Spleen (tissue), 11 donors: ENCODE data around the gene PVR. TPM values are rescaled to one million over a fixed set of nuclear protein-coding genes. Genes with fewer than 3 reads are reported as not detected.
"Not testable (repeated sequence)": the region's sequence is repeated elsewhere in the genome, so short reads cannot be mapped to it uniquely, and the experiment has no call there.

ENCODE experiments used
- DNase-seq: peaks from one replicate; pipeline ENCODE4 v3.0.0-alpha.2; 2020
- H3K27ac ChIP-seq, 8 donors: fragments of 200-600 bp; sonication (generic) in 7 of 8; 1 replicate in 4 of 8; 2 replicates in 4 of 8; pipeline versions ENCODE4 v1.5.0 to v1.8.0; 2016 to 2021; ENCODE audit warnings: inconsistent platforms in 4 of 8, mild to moderate bottlenecking in 4 of 8, moderate library complexity in 1 of 8
- H3K27me3 ChIP-seq, 7 donors: fragments of 200-600 bp; sonication (generic) in 6 of 7; replicated peaks in 1 of 7; 1 replicate in 4 of 7; 2 replicates in 3 of 7; pipeline versions ENCODE4 v1.5.0 to v1.8.0; 2016 to 2021; ENCODE audit warnings: inconsistent platforms in 3 of 7, mild to moderate bottlenecking in 1 of 7
- H3K36me3 ChIP-seq, 6 donors: fragments of 200-600 bp; sonication (generic) in 5 of 6; 1 replicate in 4 of 6; 2 replicates in 2 of 6; pipeline versions ENCODE4 v1.5.0 to v1.8.0; 2016 to 2021; ENCODE audit warnings: inconsistent platforms in 2 of 6
- H3K4me1 ChIP-seq, 6 donors: fragments of 200-600 bp; sonication (generic) in 5 of 6; 1 replicate in 3 of 6; 2 replicates in 3 of 6; pipeline versions ENCODE4 v1.5.0 to v1.8.0; 2016 to 2021; ENCODE audit warnings: inconsistent platforms in 3 of 6
- H3K4me3 ChIP-seq, 8 donors: fragments of 200-600 bp; sonication (generic) in 7 of 8; 1 replicate in 4 of 8; 2 replicates in 4 of 8; pipeline versions ENCODE4 v1.5.0 to v1.8.0; 2016 to 2021; ENCODE audit warnings: inconsistent platforms in 4 of 8, mild to moderate bottlenecking in 4 of 8, moderate library complexity in 2 of 8
- H3K9me3 ChIP-seq, 8 donors: fragments of 200-600 bp; sonication (generic) in 7 of 8; 1 replicate in 4 of 8; 2 replicates in 4 of 8; pipeline versions ENCODE4 v1.5.0 to v1.8.0; 2016 to 2021; ENCODE audit warnings: inconsistent platforms in 4 of 8
- POLR2A ChIP-seq, 3 donors: fragments of 450-650 bp; IDR thresholded peaks; one replicate each; pipeline ENCODE4 v1.5.1; 2017; ENCODE audit warnings: antibody characterized with exemption in 3 of 3, mild to moderate bottlenecking in 1 of 3
- POLR2AphosphoS5 ChIP-seq, 3 donors: sonication (generic); formaldehyde crosslinking; IDR thresholded peaks; one replicate each; pipeline ENCODE4 v1.5.1; 2017; ENCODE audit warnings: antibody characterized with exemption in 3 of 3
- WGBS, 5 donors: extraction: QIAGEN DNeasy Blood & Tissue Kit in 3 of 5; methylation state at CpG; one replicate each; pipeline versions ENCODE4 v1.1.5 to v1.1.7; 2013 to 2018; 5-methylcytosine and 5-hydroxymethylcytosine counted together
- intact Hi-C: fragments of 100-400 bp; cut with DNase I; formaldehyde crosslinking; loops from one replicate; pipeline ENCODE4 v1.15.0; 2023; ENCODE audit warnings: low total_unique reads
- polyA plus RNA-seq, 3 donors: library from polyadenylated mRNA; stranded (reverse); fragments of 200-250 nt; gene quantifications; one replicate each; pipeline ENCODE4 v1.2.1, GENCODE V29; 2013
- total RNA-seq, 7 donors: library from RNA; depleted of rRNA in 3 of 7; stranded (reverse); fragments of >200 nt in 3 of 7; fragmentation: NEBNext Ultra II Directional in 4 of 7; extraction: Animal tissue kit (Norgen Biotek cat#: 25700) in 4 of 7; gene quantifications; one replicate each; pipeline versions ENCODE4 v1.1.0 to v1.2.1, GENCODE V29; 2016 to 2021
- TF ChIP-seq, protein P1 (sequence below), 11 experiments: fragments of 200-600 bp in 7 of 11; fragments of 450-650 bp in 4 of 11; sonication (generic) in 4 of 11; IDR thresholded peaks in 8 of 11; conservative IDR thresholded peaks in 3 of 11; 1 replicate in 7 of 11; 2 replicates in 4 of 11; pipeline versions ENCODE4 v1.4.0 to v1.8.0; 2016 to 2021; ENCODE audit warnings: antibody characterized with exemption in 11 of 11, inconsistent platforms in 4 of 11, mild to moderate bottlenecking in 1 of 11
- donor health status: healthy with polysubstance abuse.
- donor health status: DM: no; HTN: no; CAD: no; lungs with moderate emphysema.
- donor health status: DM: no; HTN: no; CAD: no.
- donor health status: Bipolar disorder and iron deficiency.
- donor health status: healthy.
- donor health status: DM: no; HTN: no; CAD: no.
- donor health status: DM: yes; HTN: yes; CAD: no.

The PVR gene
- total and polyA plus RNA-seq, 10 donors: 2.0 to 18.4 (median 12.8) TPM

DNA sequence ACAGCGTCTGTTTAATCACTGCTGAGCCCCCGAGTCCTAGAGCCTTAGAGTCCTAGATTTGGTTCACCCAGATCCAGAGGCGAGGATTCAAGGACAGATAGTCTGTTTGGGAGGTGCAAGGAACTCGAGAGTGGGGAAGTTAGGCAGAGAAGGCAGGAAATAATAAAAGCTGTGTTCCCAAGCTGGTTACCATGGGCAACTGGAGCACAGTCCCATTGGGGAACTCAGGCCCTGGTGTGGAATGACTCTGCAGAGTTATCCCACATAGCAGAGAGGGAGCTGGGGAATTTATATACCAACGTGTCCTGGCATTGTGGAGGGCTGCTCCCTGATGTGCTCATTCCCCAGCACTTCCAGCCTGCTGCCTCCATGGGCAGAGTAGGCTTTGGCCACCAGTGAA is 20.6 kb upstream of the PVR start:
- Histone ChIP-seq H3K4me3 (no peak overlapping the region), H3K27me3 (no peaks in the 10 kb centered on the region), H3K36me3 (no peaks in the 10 kb centered on the region), H3K4me1 (peaks cover 0 to 17% (median 4%) of the 10 kb centered on the region in 6 donors), H3K27ac (no peak overlapping the region), H3K9me3 (no peaks in the 10 kb centered on the region)
- WGBS, 5 donors: 43 to 46% (median 44%) methylated on average over 5 of the region's 5 CpGs
- no peak for DNase-seq
- TF ChIP-seq POLR2A (IDR thresholded peaks at IDR 0.05) (no peak), POLR2AphosphoS5 (IDR thresholded peaks at IDR 0.05) (no peak)
- TF ChIP-seq, protein P1, sequence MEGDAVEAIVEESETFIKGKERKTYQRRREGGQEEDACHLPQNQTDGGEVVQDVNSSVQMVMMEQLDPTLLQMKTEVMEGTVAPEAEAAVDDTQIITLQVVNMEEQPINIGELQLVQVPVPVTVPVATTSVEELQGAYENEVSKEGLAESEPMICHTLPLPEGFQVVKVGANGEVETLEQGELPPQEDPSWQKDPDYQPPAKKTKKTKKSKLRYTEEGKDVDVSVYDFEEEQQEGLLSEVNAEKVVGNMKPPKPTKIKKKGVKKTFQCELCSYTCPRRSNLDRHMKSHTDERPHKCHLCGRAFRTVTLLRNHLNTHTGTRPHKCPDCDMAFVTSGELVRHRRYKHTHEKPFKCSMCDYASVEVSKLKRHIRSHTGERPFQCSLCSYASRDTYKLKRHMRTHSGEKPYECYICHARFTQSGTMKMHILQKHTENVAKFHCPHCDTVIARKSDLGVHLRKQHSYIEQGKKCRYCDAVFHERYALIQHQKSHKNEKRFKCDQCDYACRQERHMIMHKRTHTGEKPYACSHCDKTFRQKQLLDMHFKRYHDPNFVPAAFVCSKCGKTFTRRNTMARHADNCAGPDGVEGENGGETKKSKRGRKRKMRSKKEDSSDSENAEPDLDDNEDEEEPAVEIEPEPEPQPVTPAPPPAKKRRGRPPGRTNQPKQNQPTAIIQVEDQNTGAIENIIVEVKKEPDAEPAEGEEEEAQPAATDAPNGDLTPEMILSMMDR (IDR thresholded peaks at IDR 0.05 in 8 of 11, conservative IDR thresholded peaks at IDR 0.05 in 3 of 11): no peak
- intact Hi-C loops: no loop called here

DNA sequence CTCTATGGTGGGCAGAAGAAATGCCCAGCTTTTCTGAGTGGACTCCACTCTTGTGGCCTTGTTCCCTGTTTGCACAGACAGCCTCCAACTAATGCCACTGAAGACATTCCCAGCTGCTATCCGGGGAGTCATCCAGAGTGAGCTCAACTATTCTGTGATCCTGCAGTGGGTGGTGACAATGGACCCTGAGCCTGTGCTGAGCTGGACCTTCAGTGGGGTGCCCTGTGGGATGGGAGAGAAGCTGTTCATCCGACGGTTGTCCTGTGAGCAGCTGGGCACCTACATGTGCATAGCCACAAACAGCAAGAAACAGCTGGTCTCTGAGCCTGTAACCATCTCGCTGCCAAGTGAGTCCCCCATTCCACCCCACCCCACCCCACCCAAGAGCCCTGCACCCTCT is 20.1 kb upstream of the PVR start:
- 79 to 96% (median 95%) methylated on average over 2 to 4 of the region's 4 CpGs for WGBS, 5 donors
- intact Hi-C loops: no loop called here
- no peaks in the 10 kb centered on the region for H3K27me3 ChIP-seq

DNA sequence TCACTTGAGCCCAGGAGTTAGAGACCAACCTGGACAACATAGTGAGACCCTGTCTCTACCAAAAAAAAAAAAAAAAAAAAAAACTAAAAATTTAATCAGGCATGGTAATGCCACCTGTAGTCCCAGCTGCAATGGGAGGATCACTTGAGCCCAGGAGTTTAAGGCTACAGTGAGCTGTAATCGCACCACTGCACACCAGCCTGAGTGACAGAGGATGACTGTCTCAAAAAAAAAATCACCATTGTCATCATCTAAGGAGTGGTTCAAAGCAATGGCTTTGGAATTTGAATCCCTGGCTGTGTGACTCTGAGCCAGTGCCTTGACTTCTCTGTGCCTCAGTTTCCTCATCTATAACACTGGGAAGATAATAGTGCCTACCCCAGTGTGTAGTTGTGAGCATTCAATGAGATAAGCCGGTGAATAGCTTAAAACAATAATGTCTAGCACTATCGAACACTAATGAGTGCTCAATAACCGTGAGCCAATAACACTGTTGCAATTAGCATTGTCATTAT is 18.8 kb upstream of the PVR start:
- peaks cover 0 to 17% (median 4%) of the 10 kb centered on the region in 6 donors for H3K4me1 ChIP-seq
- no peak for TF ChIP-seq POLR2A (IDR thresholded peaks at IDR 0.05)
- H3K4me3 ChIP-seq: no peak overlapping the region
- H3K27ac ChIP-seq: no peak overlapping the region
- no peaks in the 10 kb centered on the region for H3K36me3 ChIP-seq
- no peaks in the 10 kb centered on the region for H3K9me3 ChIP-seq
- intact Hi-C loops: no loop called here
- DNase-seq: no peak
- 94 to 97% (median 97%) methylated on average over 4 of the region's 4 CpGs for WGBS, 5 donors
- no peaks in the 10 kb centered on the region for H3K27me3 ChIP-seq

More for the DNA sequence above, 20.1 kb upstream of the PVR start:
- Histone ChIP-seq H3K27ac (no peak overlapping the region), H3K4me3 (no peak overlapping the region), H3K36me3 (no peaks in the 10 kb centered on the region), H3K4me1 (peaks cover 0 to 17% (median 4%) of the 10 kb centered on the region in 6 donors), H3K9me3 (no peaks in the 10 kb centered on the region)
- DNase-seq: no peak
- TF ChIP-seq POLR2AphosphoS5 (IDR thresholded peaks at IDR 0.05) (no peak), POLR2A (IDR thresholded peaks at IDR 0.05) (no peak)
- TF ChIP-seq, protein P1 (IDR thresholded peaks at IDR 0.05 in 8 of 11, conservative IDR thresholded peaks at IDR 0.05 in 3 of 11): no peak

DNA sequence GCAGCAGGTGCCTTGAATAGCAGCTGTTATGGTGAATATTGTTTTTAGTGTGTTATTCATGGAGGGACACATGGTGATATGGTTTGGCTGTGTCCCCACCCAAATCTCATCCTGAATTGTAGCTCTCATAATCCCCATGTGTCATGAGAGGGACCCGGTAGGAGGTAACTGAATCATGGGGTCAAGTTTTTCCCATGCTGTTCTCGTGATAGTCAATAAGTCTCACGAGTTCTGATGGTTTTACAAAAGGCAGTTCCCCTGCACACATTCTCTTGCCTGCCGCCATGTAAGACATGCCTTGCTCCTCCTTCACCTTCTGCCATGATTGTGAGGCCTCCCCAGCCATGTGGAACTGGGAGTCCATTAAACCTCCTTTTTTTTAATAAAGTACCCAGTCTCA is 18.1 kb upstream of the PVR start:
- H3K27ac ChIP-seq, H3K27me3 ChIP-seq, H3K36me3 ChIP-seq, H3K9me3 ChIP-seq, DNase-seq, H3K4me3 ChIP-seq, intact Hi-C loops: not testable (repeated sequence)
- H3K4me1 ChIP-seq: peaks cover 0 to 17% (median 4%) of the 10 kb centered on the region in 6 donors
- WGBS, 5 donors: 76 to 99% (median 91%) methylated on average over 4 of the region's 4 CpGs

DNA sequence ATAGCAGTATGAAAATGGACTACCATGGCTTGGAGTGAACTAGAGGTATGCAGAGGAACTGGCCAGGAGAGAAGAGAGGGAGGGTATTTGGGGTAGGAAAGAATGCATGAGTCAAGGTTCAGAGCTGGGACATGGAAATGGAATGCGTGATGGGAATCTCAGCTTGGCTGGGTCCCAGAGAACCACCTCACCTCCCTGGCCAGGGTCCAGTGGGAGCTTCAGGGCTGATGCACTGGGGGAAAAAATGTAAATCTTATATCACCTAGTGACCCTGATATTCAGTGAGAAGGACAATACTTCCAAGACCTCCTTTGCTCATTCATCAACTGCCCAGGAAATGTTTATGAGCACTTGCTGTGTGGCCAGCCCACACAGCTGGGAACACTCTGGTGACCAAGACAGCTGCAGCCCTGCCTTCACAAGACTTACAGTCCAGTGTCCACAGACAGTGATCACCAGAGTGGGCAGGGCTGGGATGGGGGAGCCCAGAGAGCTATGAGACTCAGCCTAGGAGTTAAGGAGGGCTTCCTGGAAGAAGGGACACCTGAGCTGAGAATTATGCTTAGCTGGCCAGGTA is 17.6 kb upstream of the PVR start:
- DNase-seq: no peak
- no peak overlapping the region for H3K27ac ChIP-seq
- TF ChIP-seq POLR2A (IDR thresholded peaks at IDR 0.05): no peak
- TF ChIP-seq POLR2AphosphoS5 (IDR thresholded peaks at IDR 0.05): no peak
- TF ChIP-seq, protein P1 (IDR thresholded peaks at IDR 0.05 in 8 of 11, conservative IDR thresholded peaks at IDR 0.05 in 3 of 11): no peak
- H3K36me3 ChIP-seq: no peaks in the 10 kb centered on the region
- H3K9me3 ChIP-seq: no peaks in the 10 kb centered on the region
- 46 to 88% (median 75%) methylated on average over 1 of the region's 1 CpG for WGBS, 5 donors
- peaks cover 0 to 5% (median 0%) of the 10 kb centered on the region in 7 donors for H3K27me3 ChIP-seq
- intact Hi-C loops: no loop called here
- H3K4me1 ChIP-seq: peaks cover 0 to 17% (median 4%) of the 10 kb centered on the region in 6 donors
- H3K4me3 ChIP-seq: no peak overlapping the region
